Stimulated activated CD4-positive, alpha-beta T cell treated with anti-CD3 and anti-CD28 coated beads, Interleukin-1b, Interleukin-23, amount 100 ng/mL, for 24 hours (primary cell): ENCODE results near the gene GABRR2.
A peak's percentile ranks its signal among the peaks of the same experiment; 100 is the strongest.

Experiments used
- DNase-seq, 4 experiments: peaks; one replicate each; pipeline ENCODE4 v3.0.0-alpha.2; 2020; ENCODE audit warnings: low read depth in 4 of 4, low spot score in 1 of 4

Gene GABRR2

GRCh38 chr6:89315249-89315885 lies at the start of gene GABRR2:
GABRR2 (minus strand) TSS chr6:89315299; CDS start chr6:89315165, 134 bp downstream.
- no peak for DNase-seq

- DNase-seq = no peak
These were observed 49.5 kb upstream of the GABRR2 start for GRCh38 chr6:89364586-89364985.

- no peak for DNase-seq
These were observed 46.1 kb upstream of the GABRR2 start for GRCh38 chr6:89361171-89361570.

- no peak for DNase-seq
These were observed 45.4 kb upstream of the GABRR2 start for GRCh38 chr6:89360415-89360999.

- no peak for DNase-seq
These were observed 44.5 kb upstream of the GABRR2 start for GRCh38 chr6:89359561-89359960.

- DNase-seq = no peak
These were observed 42.3 kb upstream of the GABRR2 start for GRCh38 chr6:89357390-89357789.

- DNase-seq = no peak
These were observed 41.6 kb upstream of the GABRR2 start for GRCh38 chr6:89356642-89357170.

GRCh38 chr6:89355511-89356194 lies 40.6 kb upstream of the GABRR2 start:
- no peak for DNase-seq

- no peak for DNase-seq
These were observed 38.7 kb upstream of the GABRR2 start for GRCh38 chr6:89353702-89354392.

- no peak for DNase-seq
These were observed 38.0 kb upstream of the GABRR2 start for GRCh38 chr6:89353118-89353556.

GRCh38 chr6:89352278-89353117 lies 37.4 kb upstream of the GABRR2 start, which contains the start of gene UBE2J1:
UBE2J1 (minus strand) TSS chr6:89352722; CDS start chr6:89352569, 153 bp downstream.
- DNase-seq = peak; percentile 23 to 66 (median 42)

GRCh38 chr6:89351671-89352277 lies 36.7 kb upstream of the GABRR2 start:
- DNase-seq = no peak

GRCh38 chr6:89350281-89350966 lies 35.3 kb upstream of the GABRR2 start:
- no peak for DNase-seq

- no peak for DNase-seq
These were observed 33.3 kb upstream of the GABRR2 start for GRCh38 chr6:89348372-89348771.

- no peak for DNase-seq
These were observed 32.7 kb upstream of the GABRR2 start for GRCh38 chr6:89347825-89348224.

- no peak for DNase-seq
These were observed 31.3 kb upstream of the GABRR2 start for GRCh38 chr6:89346433-89346832.

- no peak for DNase-seq
These were observed 24.5 kb upstream of the GABRR2 start for GRCh38 chr6:89339565-89339964.

GRCh38 chr6:89335164-89335563 lies 20.1 kb upstream of the GABRR2 start:
- no peak for DNase-seq

GRCh38 chr6:89330910-89331309 lies 15.8 kb upstream of the GABRR2 start:
- DNase-seq = no peak

GRCh38 chr6:89328976-89329375 lies 13.9 kb upstream of the GABRR2 start:
- DNase-seq = no peak
